EH (cell line): ENCODE measurements around the gene PACSIN1.

ENCODE experiments used
- DNase-seq: peaks from one replicate; pipeline ENCODE4 v3.0.0-alpha.2; 2015; ENCODE audit warnings: low read depth

PACSIN1 gene

DNA sequence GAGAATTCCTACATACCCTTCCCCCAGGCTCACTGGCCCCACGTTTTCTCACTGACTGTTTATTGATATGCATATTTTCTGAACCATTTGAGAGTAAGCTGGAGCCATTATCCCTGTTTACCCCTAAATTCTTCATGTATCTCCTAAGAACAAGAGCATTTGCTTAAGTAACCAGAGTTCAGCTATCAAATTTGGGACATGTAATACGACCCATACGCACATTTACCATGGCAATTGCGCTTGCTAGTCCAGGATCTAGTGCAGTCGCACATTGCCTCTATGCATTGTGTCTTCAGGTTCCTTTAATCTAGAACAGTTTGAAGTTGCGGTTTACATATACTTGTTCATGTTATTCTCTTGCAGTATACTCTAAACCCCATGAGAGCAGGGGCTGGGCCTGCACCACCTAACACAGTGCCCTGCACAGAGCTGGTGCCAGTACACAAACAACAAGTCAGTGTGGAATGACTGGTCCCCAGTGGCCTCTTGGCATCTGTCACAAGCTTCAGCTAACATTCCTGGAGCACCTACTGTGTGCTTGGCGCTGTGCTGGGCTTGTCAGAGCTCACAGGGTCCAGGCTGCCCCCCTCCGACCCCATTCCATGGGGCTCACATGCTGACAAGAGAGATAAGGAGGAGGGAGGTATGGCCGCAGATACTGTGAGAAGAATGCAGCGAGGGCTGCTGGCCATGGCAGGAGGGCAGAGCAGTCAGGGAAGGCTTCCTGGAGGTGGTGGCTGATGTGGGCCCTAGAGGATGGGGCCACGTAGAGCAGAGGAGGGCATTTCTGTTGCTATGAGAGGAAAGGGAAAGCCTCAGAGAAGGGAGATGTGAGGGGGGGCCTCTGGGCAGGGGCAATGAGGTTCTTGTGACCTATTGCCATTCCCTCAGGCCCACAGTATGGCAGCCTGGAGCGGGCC lies 62.1 kb downstream of the PACSIN1 start:
- DNase-seq: no peak

DNA sequence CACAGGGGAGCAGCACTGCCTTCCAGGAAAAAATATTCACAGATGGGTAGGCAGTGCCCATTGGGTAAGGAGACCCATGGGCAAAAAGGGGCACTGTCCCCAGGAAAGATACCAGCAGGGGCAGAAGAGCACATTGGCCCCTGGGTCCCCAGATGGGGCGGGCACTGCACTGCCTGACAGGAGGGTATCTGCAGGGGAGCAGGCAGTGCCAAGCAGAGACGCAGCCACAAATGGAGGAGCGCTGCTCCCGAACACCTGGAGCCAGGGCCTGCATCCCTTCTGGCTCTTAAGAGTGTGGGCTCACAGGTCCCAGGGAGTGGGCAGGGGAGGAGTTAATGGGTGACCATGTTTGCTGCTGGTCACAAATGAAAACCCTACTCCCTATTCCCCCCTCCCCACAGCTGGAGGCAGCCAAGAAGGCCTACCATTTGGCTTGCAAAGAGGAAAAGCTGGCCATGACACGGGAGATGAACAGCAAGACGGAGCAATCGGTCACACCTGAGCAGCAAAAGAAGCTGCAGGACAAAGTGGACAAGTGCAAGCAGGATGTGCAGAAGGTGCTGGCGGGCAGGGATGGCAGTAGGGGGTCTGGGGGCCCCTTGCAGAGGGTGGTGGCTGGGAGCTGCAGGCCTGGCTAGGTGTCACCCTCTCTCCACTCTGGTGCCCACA lies 63.3 kb downstream of the PACSIN1 start:
- no peak for DNase-seq

DNA sequence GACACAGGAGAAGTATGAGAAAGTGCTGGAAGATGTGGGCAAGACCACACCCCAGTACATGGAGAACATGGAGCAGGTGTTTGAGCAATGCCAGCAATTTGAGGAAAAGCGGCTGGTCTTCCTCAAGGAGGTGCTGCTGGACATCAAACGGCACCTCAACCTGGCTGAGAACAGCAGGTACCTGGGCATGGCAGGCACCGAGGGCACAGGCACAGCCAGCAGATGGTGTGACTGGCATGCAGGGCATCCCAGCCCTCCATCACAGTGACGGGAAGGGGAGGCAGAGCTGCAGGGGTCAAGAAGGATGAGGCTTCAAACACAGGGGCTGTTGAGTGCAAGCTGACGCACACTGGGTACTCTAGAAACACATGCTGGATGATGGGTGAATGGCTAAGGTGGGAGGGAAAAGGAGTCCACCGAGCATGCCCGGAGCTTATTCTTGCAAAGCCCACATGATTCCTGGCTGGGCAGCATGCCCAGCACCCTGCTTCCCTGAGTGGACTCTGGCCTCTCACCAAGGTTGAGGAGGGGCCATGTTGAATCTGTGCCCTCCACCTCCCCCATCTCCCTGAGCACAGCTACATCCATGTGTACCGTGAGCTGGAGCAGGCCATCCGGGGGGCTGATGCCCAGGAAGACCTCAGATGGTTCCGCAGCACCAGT lies 63.9 kb downstream of the PACSIN1 start:
- DNase-seq: no peak

- no peak for DNase-seq
Observed at GRCh38 chr6:34530753-34531365, 65.0 kb downstream of the PACSIN1 start.

DNA sequence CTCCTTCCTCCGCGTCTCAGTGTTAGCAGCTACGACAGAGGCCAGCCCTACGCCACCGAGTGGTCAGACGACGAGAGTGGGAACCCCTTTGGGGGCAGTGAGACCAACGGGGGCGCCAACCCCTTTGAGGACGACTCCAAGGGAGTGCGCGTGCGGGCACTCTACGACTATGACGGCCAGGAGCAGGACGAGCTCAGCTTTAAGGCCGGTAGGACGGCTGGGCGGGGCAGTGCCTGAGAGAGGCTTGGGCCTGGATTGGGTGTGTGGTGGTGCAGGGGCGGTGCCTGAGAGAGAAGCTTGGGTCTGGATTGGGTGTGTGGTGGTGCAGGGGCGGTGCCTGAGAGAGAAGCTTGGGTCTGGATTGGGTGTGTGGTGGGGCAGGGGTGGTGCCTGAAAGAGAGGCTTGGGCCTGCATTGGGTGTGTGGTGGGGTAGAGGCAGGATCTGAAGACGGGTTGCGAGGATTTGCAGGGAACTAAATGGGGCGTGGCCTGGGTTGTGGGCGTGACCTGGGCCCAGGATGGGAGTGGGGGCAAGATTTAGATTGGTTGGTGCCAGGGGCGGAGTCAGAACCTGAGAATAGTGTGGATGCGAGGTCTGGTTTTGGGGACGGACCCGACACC lies 65.8 kb downstream of the PACSIN1 start:
- DNase-seq: no peak

- DNase-seq: no peak
Observed at GRCh38 chr6:34532230-34532629, 66.4 kb downstream of the PACSIN1 start.

- no peak for DNase-seq
Observed at GRCh38 chr6:34534146-34534545, 68.3 kb downstream of the PACSIN1 start.

DNA sequence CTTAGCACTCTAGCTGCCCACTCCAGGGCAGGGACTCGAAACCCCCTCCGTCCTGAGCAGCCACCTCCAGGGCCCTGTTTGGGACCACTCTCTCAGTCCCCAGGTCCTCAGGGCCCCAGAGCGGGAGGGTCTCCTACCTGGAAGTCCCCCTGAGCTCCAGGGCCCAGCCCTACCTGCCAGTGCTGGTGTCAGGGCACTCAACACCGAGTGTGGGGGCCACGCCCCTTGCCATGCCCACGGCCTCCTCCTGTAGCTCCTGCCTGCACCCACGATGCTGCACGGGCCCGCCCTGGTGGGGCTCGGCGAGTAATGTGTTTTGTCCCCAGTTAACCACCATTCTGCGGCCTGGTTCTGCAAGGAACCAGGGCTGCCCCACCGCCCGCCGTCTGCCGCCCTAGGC lies 68.8 kb downstream of the PACSIN1 start:
- DNase-seq: no peak

- DNase-seq: no peak
Observed at GRCh38 chr6:34535199-34535598, 69.3 kb downstream of the PACSIN1 start.

DNA sequence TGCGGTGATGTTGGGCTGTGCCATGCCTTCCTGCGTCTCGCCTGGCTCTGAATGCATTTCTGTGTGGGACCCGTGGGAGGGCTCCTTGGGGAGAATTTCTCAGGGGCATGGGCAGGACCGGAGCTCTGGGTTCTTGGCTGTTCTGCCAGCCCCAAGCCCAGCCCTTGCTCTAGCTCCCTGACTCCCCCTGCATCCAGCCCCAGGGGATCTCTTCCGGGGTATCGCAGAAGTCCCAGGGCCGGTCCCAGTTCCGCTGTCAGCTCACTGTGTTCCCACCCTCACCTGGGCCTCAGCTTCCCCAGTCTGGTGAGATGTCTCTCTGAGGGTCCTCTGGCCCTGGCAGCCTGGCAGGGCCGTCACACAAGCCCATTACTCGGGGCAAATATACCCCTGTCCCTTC lies 69.8 kb downstream of the PACSIN1 start:
- no peak for DNase-seq

DNA sequence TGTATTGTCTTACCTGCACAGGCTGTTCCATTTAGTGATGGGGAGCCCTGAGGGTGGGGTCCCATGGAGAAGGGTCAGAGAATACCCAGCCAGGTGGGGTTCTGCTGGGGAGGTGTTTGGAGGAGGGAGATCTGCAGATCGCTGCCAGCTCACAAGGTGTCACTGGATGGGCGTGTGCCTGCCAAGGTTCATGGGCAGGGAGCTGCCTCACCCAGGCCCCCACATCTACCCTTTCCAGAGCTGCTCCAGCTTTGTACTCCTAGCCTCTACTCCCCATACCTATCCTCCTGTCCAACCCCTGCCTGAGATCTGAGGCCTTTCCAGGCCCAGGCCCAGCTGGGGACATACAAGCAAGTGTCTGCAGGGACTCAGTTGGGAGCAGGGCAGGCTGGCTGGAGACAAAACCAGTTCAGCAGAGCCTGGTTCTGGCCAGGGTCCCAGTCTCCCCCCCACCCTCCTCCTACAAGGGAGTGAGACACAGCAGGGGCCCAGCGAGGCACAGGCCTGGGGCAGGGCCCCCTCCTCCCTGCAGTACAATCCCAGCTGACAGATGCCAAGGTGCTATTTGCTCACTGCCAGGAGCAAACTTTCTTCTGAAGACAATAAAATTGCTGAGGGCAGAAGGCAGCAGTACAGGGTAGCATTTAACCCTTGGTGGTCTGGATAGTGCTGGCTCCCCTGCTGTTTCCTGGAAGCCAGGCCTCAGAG lies 70.5 kb downstream of the PACSIN1 start:
- no peak for DNase-seq

DNA sequence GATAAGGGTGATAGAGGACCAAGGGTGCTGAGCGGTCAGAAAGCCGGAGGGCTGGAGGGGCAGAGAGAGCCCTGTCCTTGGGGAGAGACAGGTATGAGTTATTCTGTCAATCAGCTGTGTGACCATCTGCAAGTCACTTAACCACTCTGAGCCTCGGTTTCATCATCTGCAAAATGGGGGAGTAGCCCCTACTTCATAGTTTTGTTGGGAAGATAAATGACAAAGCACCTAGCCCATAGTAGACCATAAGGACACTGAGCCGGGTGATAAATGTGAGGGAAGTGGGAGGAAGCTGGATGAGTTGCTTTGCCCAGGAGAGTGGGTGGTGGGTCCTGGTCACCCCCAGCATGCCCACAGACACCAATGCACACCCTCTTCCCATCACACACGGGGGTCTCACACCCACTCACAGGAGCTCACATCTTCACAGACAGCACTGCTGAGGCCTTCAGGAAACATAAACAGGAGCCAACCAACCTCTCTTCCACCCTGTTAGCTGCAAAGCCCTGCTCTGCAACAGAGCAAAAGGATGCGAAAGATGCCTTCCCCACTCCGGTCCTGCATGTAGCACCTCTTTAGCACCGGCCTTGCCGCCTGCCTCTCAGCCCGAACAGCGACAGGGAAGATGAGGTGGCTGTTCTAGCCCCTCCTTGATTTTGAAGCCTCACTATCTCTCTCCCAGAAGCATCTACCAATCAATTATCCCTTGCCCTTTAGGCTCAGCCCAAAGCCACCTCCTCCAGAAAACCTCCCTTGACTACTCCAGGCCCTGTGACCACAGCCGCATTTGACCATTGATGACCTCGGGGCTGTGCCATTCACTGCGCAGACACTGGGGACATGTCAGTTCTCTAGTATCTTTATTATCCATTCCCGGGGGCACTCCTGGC lies 71.3 kb downstream of the PACSIN1 start:
- DNase-seq: no peak

GRCh38 chr6:34537922-34538550 lies 72.2 kb downstream of the PACSIN1 start:
- DNase-seq: no peak

DNA sequence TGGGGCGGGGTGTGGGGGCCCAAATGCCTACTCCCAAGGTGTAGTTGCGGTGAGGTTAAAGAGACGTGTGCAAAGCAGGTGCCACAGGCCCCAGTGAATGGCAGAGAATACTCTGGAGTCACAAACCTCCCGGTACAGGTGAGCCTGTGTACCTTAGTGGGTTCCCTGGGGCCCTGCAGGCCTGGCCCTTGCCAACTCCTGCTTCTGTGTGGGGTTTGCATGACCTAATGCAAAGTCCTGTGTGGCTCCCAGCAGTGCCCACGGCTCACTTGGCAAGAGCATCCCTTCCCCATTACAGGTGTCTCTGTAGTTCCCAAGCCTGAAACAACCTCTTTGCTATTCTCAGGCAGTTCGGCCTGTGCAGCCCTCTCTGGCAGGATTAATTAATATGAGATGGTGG lies 72.7 kb downstream of the PACSIN1 start:
- DNase-seq: no peak

- DNase-seq: no peak
Observed at GRCh38 chr6:34539181-34539580, 73.3 kb downstream of the PACSIN1 start.

DNA sequence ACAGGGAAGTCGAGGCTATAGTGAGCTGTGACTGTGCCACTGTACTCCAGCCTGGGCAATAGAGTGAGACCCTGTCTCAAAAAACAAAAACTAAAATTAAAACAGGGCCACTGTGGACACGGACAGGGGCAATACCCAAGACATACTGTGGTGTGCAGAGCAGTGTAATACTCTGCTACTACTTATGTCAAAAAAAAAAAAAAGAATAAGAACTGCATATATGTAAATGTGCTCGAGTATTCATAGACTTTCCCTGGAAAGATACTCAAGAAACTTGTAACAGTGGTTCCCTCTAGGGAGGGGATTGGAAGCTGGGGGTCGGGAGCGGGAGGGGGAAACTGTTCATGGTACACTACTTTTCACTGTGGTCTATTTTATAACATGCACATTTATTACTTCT lies 74.3 kb downstream of the PACSIN1 start:
- DNase-seq: no peak

DNA sequence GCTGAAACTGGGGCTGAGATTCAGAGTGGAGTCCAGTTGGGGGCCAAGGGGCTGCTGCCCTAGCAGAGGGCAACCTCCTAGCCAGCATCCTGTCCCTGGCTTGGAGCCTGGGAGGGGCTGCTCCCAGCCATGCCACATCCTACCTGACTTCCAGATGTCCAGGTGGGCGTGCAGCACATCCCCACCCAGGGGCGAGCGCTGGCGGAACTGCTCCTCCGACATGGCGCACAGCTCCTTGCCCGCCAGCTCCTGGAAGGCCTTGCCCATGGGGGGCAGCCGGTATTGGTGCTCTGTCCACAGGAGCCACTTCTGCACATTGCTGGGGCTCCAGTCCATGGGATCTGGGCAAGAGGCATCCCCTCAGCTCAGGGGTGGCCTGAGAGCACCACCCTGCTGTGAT lies 75.0 kb downstream of the PACSIN1 start:
- no peak for DNase-seq

DNA sequence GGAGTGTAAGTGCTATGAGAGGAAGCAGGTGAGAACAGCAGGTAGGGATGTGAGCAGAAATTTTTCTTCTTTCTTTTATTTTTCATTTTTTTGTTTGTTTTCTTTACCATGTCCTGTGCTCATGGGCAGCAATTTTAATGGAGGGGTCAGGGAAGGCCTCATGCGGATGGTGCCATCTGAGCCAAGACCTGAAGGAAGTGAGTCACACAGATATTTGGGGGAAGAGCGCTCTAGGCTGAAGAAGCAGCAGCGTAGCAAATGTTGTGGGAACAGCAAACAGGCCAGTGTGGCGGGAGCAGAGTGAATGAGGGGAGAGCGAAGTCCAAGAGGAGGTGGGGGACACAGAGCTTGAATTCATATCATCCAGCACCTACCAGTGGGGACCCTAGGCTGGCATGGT lies 77.5 kb downstream of the PACSIN1 start:
- peak; percentile 86 for DNase-seq

- no peak for DNase-seq
Observed at GRCh38 chr6:34544052-34544604, 78.3 kb downstream of the PACSIN1 start.
